ENCODE data around the gene SPATA2L. TPM values are rescaled to one million over a fixed set of nuclear protein-coding genes. Genes with fewer than 3 reads are reported as not detected.
"Not testable (repeated sequence)": the region's sequence is repeated elsewhere in the genome, so short reads cannot be mapped to it uniquely, and the experiment has no call there.

Gene SPATA2L
- total RNA-seq, 2 donors from 2014 or later = 4.5 to 7.1 TPM

DNA sequence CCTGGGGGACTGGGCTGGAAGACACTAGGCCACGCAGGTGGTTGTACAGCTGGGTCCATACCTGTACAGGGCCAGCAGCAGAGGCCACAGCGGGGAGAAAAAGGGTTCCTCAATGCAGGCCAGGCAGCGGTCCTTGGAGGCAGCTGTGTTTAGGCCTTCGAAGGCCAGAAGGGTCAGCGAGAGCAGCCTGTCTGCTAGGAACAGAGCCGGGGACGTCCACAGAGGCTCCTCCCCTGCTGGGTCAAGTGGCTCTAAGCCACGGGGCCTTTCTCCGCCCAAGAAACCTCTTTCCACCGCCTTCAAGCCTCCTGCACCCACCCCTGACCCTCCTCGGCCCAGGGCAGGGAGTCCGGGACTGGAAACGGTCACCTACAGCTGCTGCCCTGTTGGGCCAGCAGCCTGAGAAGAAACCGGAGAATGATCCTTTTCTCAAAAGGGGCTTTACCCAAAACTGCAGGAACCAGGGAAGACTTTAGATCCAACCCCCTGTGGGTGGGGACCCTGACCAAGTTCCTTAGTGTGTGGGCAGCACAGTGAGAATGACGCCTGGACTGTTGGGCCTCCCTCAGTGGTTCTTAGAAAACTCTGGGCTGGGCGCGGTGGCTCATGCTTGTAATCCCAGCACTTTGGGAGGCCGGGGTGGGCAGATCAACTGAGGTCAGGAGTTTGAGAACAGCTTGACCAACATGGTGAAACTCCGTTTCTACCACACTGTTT, 8.4 kb upstream of the SPATA2L start:
- no peak for DNase-seq
- ATAC-seq = no peak
- intact Hi-C loops (cut with DNase I) = loop anchor here in 1 of 2 donors (10.0 kb wide), 1 partner anchor 85 kb away; no protein-coding TSS in a partner anchor

DNA sequence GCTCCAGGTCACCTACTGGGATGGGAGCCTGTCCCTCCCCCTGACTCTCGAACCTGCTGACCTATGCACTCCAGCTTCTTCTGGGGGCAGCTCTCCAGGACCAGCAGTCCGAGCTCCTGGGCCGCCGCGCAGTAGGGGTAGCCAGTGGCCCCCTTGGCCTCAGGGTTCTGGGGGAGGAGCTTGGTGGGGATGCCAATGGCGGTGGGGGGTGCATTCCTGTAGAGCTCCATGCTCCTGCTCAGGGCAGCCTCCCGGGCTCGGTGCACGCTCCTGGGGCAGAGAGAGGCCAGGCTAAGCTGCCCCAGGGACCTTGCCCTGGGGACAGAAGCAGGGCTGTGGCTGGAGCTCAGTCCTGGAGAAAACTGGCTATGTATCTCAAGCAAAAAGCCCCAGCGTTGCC, 7.7 kb upstream of the SPATA2L start:
- DNase-seq = no peak
- intact Hi-C loops (cut with DNase I) = loop anchor here in 1 of 2 donors (10.0 kb wide), 1 partner anchor 86 kb away; no protein-coding TSS in a partner anchor
- ATAC-seq = no peak

DNA sequence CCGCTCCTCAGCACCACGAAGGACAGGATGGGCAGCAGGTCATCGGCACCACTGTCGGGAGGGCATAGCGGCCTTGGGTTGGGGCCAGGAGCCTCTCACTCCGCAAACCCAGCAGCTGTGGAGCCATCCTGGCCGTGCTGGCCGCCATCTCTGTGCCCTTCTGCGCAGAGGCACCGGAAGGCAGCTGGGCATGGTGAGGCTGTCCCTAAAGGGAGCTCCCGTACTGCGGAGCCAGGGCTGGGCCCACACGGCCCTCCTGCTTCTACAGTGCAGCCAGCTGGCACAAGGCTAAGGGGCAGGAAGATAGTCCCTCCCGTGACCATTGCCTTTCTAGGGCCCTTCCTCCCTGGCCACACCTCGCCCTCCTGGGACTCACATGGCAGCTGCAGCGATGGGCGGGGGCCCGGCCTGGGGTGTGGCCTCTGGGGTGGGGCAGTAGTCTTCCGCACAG, 7.0 kb upstream of the SPATA2L start:
- ATAC-seq (no peak), DNase-seq (no peak)
- intact Hi-C loops (cut with DNase I) = loop anchor here in 1 of 2 donors (10.0 kb wide), 1 partner anchor 86 kb away; no protein-coding TSS in a partner anchor

DNA sequence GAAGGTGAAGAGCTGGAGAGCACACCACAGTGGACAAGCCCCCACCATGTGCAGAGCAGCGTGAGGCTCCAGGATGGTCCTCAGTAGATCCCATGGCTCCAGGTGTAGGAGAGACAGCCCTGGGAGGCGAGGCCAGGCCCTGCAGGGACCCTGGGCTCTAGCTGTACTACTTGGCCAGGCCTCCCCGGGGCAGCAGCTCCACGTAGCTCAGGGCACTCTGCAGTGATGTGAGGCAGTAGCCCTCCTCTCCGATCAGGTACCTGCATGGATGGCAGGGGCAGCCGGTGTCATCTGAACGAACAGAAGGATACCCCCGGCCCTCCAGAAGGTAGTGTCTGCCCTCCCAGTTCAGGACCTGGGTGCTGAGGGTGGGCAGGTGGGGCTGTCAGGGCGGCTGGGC, 6.2 kb upstream of the SPATA2L start:
- ATAC-seq = no peak
- intact Hi-C loops (cut with DNase I) = loop anchor here in 1 of 2 donors (10.0 kb wide), 1 partner anchor 87 kb away; no protein-coding TSS in a partner anchor
- DNase-seq = no peak

DNA sequence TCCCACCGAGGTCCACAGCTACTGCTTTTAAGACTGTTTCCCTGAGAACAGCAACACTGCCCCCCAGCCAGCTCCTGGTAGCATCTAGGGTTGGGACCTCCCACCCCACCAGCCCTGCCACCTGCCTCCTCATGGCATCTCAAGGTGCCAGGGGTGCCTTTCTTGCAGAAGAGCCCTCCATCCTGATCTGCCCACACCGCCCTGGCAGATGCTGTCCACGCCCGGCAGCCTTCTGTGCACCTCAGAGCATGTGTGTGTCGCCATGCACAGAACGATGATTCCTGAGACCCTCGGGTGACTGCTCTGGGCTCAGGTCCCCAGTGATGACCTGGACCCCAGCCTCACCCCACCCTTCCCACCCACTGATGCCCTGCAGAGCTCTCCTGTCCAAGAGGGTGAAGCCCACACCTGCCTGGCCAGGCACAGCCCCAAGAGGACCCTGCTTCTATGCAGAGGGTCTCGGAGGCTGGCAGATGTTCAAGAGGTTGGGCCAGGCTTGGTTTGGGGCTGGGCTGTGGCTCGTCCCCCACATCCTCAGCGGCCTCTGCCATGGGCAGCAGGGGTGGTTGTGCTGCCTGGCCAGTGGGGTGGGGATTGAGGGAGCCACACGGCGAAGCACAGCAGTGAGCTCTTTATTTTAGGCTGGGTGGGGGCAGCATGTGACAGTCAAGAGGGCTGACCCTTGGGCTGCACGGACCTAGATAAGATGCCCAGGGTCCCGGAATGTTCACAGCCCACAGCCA, 5.2 kb upstream of the SPATA2L start:
- intact Hi-C loops (cut with DNase I) = loop anchor here in 1 of 2 donors (10.0 kb wide), 1 partner anchor 88 kb away; no protein-coding TSS in a partner anchor
- DNase-seq = no peak
- ATAC-seq = no peak

DNA sequence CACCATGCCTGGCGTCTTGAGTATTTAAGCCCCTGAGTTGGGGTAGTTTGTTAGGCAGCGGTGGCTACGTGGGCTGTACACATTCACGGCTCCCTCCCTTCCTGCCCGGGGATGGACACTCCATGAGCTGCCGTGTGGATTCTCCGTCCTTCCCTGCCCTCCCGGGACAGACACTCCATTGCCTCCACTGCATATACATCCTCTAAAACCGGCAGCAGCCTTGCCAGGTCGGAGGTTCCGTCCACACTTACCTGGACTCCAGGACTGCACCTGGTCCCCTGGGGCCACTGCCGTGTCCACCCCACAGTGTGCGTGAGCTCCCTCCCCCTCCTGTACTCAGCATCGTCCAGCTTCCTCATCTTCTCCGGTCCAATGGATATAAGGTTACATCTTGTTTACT, 3.5 kb upstream of the SPATA2L start:
- ATAC-seq (no peak), DNase-seq (no peak)
- intact Hi-C loops (cut with DNase I) = loop anchor here in 1 of 2 donors (10.0 kb wide), 1 partner anchor 90 kb away; no protein-coding TSS in a partner anchor

DNA sequence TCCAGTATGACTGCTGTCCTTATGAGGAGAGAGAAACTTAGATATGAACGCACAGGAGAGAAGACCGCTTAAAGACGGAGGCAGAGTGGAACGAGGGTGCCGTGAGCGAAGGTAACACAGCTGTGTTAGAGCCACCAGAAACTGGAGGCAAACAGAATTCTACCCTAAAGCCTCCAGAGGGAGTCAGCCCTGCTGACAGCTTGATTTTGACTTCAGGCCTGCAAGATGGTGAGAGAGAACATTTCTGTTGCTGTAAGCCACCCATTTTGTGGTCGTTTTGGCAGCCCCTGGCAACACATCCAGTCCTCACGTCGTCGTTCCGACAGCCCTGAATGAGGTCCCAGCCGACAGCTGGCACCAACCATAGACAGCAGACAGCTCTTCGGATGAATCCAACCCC, 2.8 kb upstream of the SPATA2L start:
- intact Hi-C loops (cut with DNase I) = loop anchor here (5.0 to 10.0 kb wide), 2 partner anchors 91 to 158 kb away; no protein-coding TSS in a partner anchor
- ATAC-seq (no peak), DNase-seq (no peak)

DNA sequence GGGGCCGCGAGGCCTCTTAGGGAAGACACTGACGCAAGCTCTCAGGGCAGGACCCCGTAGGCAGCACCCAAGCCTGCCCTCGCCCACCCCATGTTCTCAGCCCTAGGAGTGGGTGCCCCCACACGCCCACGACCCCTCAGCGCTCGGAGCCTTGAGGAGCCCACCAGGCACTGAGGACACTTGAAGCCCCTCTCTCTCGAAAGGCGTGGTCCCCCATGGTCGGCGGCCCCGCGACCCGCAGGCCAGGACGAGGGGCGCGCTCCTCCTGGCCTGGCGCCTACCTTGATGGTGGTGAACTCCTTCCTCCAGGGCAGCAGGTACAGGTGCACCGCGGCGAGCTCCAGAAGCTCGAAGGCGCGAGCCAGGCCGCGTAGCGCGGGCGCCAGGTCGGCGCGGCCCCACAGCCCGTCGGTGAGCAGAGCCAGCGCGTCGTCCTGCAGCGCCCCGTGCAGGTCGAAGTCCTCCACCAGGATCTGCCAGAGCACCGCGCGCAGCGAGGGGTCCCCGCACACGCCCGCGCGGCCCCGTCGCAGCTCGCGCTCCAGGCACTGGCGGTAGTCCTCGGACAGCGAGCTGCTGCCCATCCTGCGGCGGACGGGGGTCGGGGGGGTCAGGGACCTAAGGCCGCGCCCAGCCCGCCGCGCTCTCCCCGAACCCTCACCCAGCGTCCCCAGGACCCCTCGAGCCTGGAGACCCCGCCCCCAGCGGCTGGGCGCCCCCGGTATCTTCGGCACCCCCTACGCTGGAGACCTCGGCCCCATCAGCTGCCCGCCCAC, 668 bp downstream of the SPATA2L start:
- ATAC-seq (peak; percentile 16 to 20), DNase-seq (peak; percentile 43)
- intact Hi-C loops (cut with DNase I) = loop anchor here (5.0 to 10.0 kb wide), 2 partner anchors 94 to 161 kb away; no protein-coding TSS in a partner anchor

DNA sequence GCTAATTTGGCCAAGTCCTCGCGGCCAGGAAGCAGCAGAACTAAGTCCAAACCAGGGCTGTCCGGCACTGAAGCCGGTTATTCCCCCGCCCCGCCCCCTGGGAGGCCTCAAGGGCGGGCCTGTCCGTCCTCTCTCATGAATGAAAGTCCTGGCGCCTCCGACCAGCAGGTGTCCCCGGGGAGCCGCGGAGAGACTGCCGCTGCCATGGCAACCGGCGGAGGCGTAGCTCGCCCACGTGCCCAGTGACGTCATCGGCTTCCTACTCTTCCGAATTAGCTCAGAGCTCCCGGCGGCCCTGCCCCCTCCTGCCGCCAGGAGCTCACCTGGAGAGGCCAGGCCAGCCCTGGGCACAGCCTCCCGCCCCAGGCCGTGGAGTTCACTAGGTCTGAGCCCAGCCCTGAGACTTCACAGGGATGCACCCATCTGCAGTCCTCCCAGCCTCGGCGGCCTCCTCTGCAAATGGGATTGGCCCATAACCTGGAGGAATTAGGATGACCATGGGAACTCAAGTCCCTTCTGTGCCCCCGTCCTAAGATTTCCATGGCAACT, 1.3 kb downstream of the SPATA2L start:
- intact Hi-C loops (cut with DNase I) = loop anchor here (5.0 to 10.0 kb wide), 2 partner anchors 95 to 162 kb away; no protein-coding TSS in a partner anchor
- ATAC-seq = peak; percentile 70 to 74
- peak; percentile 99 for DNase-seq

DNA sequence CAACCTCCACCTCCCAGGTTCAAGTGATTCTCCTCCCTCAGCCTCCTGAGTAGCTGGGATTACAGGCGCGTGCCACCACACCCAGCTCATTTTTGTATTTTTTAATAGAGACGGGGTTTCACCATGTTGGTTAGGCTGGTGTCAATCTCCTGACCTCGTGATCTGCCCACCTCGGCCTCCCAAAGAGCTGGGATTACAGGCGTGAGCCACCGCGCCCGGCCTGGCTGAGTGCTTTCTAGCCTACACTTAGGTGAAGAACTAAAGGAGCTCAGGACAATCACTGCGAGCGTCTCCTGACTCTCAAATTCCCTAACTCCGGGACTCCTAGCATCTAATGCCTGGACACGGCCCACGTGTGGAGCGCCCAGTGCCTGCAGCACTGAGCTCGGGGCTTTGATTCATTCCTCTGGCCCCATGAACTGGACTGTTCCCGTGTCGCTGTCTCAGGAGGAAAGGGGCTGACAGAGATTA, 1.8 kb downstream of the SPATA2L start:
- not testable (repeated sequence) for DNase-seq, ATAC-seq
- intact Hi-C loops (cut with DNase I) = loop anchor here (5.0 to 10.0 kb wide), 2 partner anchors 95 to 163 kb away; no protein-coding TSS in a partner anchor

DNA sequence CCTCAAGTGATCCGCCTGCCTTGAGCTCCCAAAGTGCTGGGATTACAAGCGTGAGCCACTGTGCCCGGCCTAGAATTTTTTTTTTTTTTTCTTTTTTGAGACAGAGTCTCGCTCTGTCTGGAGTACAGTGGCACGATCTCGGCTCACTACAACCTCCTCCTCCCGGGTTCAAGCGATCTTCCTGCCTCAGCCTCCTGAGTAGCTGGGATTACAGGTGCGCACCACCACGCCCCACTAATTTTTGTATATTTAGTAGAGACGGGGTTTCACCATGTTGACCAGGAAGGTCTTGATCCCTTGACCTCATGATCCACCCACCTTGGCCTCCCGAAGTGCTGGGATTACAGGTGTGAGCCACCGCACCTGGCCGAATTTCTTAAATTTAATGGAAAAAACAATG, 2.8 kb downstream of the SPATA2L start:
- DNase-seq = peak; percentile 11
- intact Hi-C loops (cut with DNase I); ATAC-seq: not testable (repeated sequence)

DNA sequence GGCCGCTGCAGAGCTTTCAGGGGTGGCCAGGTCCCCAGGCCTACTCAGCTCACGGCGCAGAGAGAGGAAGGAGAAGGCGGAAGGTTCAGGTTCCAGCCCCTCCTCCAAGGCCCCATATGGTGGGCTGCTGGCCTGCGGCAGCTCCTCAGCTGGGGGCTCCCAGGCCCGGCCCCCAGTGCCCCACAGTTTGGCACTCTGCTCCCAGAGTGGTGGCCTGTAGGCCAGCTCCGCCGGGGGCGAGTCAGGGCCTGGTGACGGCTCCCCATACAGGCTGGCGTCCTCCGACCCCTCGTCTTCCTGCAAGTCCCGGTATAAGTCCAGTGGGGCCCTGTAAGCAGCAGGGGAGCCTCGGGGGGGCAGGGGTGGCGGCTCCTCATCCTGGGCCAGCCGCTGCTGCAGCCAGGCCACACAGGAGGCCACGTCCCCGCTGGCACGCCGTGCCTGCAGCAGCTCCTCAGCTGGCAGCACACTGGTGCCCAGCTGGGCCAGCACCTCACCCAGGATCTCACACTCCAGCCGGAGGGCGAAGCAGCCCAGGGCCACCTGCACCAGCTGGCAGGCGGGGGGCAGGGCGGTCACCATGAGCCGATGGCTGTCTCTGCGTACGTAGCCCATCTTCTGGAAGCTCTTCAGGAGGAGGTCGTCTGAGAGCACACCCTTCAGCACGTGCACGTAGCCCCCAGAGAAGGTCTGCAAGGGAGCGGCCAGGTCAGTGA, 3.7 kb downstream of the SPATA2L start:
- intact Hi-C loops (cut with DNase I) = no loop called here
- peak; percentile 23 for DNase-seq
- no peak for ATAC-seq

DNA sequence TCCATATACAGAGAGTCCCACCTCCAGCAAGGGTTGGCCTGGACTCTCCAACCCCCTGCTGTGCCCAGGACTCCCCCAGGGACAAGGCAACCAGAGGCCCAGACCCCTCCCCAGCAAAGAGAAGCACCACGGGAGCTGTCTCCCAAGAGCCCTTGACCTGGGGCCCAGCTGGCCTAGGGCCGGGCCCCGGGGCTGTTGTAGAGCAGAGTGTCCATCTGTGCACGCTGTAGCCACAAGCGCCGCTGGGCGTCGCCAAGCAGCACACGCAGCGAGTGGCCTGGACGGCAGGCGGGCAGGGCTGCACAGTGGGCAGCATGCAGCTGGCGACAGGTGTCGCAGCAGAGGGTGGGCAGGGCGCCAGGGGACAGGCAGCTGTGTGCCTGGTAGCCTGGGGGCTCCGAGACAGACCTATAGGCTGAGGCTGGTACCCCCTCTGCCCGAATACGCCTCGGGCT, 4.3 kb downstream of the SPATA2L start:
- DNase-seq (peak; percentile 44), ATAC-seq (no peak)
- intact Hi-C loops (cut with DNase I) = no loop called here

DNA sequence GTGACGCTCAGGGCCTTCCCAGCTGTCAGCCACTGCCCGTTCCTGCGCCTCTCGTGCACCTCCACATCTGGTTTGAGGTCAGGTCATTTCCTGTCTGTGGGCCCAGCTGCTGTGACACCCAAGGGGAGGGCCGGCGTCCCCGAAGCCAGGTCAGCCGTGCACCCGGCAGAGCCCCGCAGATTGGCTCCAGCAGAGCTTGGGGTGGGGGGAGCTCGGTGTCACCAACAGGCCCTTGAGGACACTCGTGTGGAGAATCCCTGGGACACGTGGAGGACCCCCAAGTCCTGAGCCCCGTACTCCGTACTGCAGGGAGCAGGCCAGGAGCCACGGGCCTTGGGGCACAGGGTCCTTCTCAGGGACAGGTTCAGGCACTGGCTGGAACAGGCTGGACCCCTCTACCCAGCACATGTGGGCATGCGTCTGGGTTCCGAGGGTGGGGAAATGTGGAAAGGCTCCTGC, 4.8 kb downstream of the SPATA2L start:
- intact Hi-C loops (cut with DNase I) = no loop called here
- ATAC-seq (no peak), DNase-seq (peak; percentile 22)

DNA sequence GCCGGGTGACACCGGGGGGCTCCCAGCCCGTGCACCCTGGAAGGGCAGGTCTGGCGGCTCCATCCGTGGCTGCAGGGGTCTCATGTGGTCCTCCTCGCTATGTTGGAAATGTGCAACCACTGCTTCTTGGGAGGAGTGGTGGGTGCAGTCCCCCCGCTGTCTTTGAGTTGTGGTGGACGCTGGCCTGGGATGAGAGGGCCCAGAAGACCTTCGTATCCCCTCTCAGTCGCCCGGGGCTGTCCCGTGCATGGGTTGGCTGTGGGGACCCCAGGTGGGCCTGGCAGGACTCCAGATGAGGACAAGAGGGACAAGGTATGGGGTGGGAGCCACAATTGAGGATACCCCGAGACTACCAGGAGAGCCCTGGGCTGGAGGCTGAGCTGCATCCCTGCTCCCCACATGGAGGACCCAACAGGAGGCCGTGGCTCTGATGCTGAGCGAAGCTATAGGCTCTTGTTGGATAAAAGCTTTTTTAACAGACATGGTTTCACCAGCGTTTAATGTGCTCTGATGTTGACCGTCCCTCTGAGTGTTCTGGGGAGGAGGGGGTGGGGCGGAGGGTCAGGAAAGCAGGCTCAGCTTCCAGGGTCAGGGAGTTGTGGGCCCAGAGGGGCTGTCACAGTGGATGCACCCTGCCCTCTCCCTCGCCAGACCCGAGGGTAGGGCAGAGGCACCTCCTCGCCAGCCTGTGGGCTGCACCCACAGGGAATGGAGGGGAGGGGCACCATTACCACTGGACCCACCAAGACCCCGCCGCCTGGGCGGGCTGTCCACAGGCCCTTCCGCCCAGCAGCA, 5.4 kb downstream of the SPATA2L start:
- DNase-seq = peak; percentile 35
- no peak for ATAC-seq
- intact Hi-C loops (cut with DNase I) = no loop called here

DNA sequence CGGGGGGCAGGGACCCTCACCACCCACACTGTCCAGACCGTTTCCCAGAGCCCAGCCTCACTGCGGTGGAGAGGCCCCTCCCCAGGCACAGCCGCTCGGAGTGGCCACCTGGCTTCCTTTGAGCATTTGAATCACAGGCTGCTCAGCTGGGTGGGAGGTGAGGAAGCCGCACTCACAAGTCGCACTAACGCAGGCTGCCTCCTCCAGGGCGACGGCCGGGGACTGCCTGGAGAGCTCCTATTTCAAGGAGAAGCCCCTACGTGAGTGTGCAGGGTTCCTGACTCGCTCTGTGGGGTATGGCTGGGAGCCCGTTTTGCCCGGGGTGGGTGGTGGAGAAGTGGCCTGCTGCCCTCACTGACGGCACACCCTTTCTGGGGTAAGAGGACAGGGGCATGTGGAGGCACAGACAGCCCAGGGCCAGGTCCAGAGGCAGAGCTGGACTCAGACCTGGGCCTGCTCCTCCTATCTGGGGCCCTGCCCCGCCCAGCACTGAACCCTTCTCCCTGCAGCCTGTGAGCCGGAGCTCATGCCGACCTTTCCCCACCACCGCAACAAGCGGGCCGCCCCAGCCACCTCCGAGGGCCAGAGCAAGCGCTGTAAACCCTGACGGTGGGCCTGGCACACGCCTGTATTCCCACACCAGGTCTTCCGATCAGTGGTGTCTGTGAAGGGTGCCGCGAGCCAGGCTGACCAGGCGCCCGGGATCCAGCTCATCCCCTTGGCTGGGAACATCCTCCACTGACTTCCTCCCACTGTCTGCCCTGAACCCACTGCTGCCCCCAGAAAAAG, 6.2 kb downstream of the SPATA2L start:
- intact Hi-C loops (cut with DNase I) = no loop called here
- peak; percentile 22 for DNase-seq
- no peak for ATAC-seq

Measured in left cardiac atrium (tissue), 4 donors.